ENCODE data around the gene HUNK.

HUNK gene

GRCh38 chr21:31886915-31887314 lies 14.1 kb downstream of the HUNK start:
- no peak for TF ChIP-seq CTCF (IDR thresholded peaks at IDR 0.05; ENCODE audit: insufficient read depth, low read depth, low read length, missing control alignments)
- no peak for DNase-seq (ENCODE audit: low read depth)
- H3K4me3 ChIP-seq (ENCODE audit: low read depth, low read length) = no peak overlapping the region

GRCh38 chr21:31887391-31887841 lies 14.6 kb downstream of the HUNK start:
- no peak overlapping the region for H3K4me3 ChIP-seq (ENCODE audit: low read depth, low read length)
- no peak for TF ChIP-seq CTCF (IDR thresholded peaks at IDR 0.05; ENCODE audit: insufficient read depth, low read depth, low read length, missing control alignments)
- no peak for DNase-seq (ENCODE audit: low read depth)

DNA sequence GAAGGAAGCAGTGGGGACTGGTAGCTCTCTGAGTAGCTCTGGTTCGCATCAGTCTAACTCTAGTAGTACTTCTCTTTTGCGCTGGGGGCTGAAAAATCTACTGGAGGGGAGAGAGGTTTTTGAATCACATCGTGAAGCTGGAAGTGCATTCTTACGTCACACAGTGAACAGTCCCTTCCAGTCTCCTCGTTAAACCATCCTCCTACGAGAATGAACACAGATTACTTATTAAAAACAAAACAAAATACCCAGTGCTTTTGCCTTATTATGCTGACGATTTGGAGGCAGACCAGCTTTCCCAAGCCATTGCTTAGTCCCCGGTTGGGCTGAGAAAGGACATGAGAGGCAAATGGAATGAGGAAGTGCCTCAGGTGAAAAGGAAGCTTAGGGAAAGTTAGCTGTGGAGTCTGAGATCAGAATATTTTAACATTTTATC lies 16.1 kb downstream of the HUNK start:
- TF ChIP-seq CTCF (IDR thresholded peaks at IDR 0.05; ENCODE audit: insufficient read depth, low read depth, low read length, missing control alignments) = no peak
- DNase-seq (ENCODE audit: low read depth) = no peak
- no peak overlapping the region for H3K4me3 ChIP-seq (ENCODE audit: low read depth, low read length)

DNA sequence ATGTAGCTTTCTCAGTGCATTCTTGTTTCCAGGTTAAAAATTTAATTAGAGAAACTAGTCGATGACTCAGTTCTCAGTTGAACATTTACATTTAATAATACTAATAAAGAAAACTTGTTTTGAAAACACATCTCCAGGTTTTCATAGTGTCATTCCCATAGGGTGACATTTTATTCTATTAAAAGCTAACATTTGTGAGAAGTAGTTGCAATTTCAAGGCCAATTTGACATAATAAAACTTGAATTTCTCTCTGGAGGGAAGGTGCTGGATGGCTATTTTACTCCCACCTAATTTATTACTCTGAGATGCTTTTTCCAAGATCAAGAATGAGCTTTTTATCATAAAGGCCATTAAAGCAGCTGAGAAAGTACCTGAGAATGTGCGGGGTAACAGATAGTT lies 16.6 kb downstream of the HUNK start:
- TF ChIP-seq CTCF (IDR thresholded peaks at IDR 0.05; ENCODE audit: insufficient read depth, low read depth, low read length, missing control alignments) = no peak
- no peak overlapping the region for H3K4me3 ChIP-seq (ENCODE audit: low read depth, low read length)
- no peak for DNase-seq (ENCODE audit: low read depth)

DNA sequence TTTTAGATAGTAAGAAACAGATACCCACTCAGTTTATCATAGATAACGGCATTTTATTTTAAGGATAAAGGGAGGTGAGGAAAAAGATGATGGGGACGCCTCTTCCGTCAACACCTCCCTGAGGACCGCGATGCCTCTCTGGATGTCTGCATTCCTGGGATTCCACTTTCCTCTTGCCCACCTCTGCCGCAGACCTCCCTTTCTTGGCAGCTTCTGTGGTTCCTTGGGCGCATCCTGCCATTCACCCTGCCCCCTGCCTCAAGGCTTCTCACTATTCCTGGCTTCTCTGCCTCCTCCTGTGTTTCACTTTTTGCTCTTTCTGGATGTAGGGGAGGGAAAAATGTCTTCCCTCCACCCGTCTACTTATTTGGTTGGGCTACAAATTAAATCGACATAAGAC lies 19.9 kb downstream of the HUNK start:
- H3K4me3 ChIP-seq (ENCODE audit: low read depth, low read length) = no peak overlapping the region
- DNase-seq (ENCODE audit: low read depth) = no peak
- no peak for TF ChIP-seq CTCF (IDR thresholded peaks at IDR 0.05; ENCODE audit: insufficient read depth, low read depth, low read length, missing control alignments)

DNA sequence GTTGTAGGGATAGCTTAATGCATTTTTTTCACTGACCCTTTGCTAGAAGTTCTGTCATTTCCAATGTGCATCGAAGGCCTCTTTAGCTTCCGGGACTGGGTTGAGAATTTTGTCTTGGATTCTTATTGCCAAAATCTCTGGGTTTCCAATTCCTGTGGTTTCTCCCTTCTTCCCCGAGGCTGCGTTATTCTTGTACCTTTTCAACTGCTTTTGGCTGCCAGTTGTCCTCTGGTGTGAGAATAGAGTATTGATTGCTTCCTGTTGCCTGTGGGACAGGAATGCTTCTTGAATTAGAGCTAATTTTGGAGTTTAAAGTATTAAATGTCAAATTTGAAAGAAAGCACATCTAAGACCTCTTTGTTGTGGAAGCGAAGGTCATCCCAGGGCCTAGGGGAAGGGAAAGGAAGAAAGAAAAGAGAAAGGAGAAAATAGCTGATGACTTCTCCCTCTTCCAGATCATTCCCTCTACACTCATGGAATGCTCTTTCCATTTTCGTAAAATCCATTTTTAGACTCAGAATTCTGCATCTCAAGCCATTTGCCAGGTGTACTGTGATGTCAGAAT lies 21.1 kb downstream of the HUNK start:
- DNase-seq (ENCODE audit: low read depth) = no peak
- H3K4me3 ChIP-seq (ENCODE audit: low read depth, low read length) = no peak overlapping the region
- TF ChIP-seq CTCF (IDR thresholded peaks at IDR 0.05; ENCODE audit: insufficient read depth, low read depth, low read length, missing control alignments) = no peak

DNA sequence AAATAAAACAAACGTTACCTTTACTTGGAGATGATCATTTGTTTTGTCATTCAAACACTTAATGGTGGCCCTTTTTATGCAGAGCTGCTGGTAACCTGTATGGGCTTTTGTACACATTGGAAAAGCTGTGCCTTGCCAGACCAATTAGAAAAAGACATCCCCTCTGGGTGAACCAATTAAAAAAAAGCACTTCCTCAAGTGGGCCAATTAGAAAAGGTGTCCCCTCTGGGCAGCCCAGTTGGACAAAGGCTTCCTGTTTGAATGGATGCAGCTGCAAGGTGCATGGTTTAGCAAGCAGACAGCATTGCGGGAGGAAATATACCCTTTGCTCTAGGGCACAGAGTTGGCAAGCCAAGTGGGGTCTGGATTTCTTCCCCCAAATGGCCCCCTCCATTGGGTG lies 21.6 kb downstream of the HUNK start:
- no peak for TF ChIP-seq CTCF (IDR thresholded peaks at IDR 0.05; ENCODE audit: insufficient read depth, low read depth, low read length, missing control alignments)
- DNase-seq (ENCODE audit: low read depth) = no peak
- H3K4me3 ChIP-seq (ENCODE audit: low read depth, low read length) = no peak overlapping the region

Data from GM12865 (cell line).